ENCODE data around the gene AHR. TPM values are rescaled to one million over a fixed set of nuclear protein-coding genes. Genes with fewer than 3 reads are reported as not detected.

Gene AHR
- total and polyA plus RNA-seq, 2 donors (not counting 1 experiment from before 2014, with no cell fraction given) = 4.8 to 11.2 TPM

DNA sequence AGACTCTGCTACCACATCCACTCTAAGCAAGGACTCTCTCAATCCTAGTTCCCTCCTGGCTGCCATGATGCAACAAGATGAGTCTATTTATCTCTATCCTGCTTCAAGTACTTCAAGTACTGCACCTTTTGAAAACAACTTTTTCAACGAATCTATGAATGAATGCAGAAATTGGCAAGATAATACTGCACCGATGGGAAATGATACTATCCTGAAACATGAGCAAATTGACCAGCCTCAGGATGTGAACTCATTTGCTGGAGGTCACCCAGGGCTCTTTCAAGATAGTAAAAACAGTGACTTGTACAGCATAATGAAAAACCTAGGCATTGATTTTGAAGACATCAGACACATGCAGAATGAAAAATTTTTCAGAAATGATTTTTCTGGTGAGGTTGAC, 40.7 kb downstream of the AHR start:
- Mint-ChIP-seq H3K9me3 (ENCODE audit: insufficient read depth) (no peaks in the 10 kb centered on the region), H3K27me3 (no peaks in the 10 kb centered on the region), H3K4me3 (no peak overlapping the region), H3K4me1 (no peaks in the 10 kb centered on the region), H3K27ac (no peak overlapping the region)
- WGBS (ENCODE audit: insufficient coverage) = 94% methylated on average over 2 of the region's 2 CpGs
- Histone ChIP-seq H3K9me3 (ENCODE audit: control extremely low read depth in 1 of 3, control insufficient read depth in 2 of 3, insufficient read depth in 1 of 3, low read length in 2 of 3) (no peaks in the 10 kb centered on the region), H3K4me2 (replicated peaks; ENCODE audit: low read depth, low read length, poor library complexity, severe bottlenecking) (no peak overlapping the region), H3K9ac (ENCODE audit: low read length) (no peak overlapping the region), H3K4me3 (ENCODE audit: control extremely low read depth in 1 of 5, extremely low read depth in 1 of 5, insufficient read depth in 1 of 5, low read depth in 2 of 5, low read length in 4 of 5) (no peak overlapping the region), H2AFZ (ENCODE audit: insufficient read depth, low read depth, low read length, poor library complexity, severe bottlenecking) (no peak overlapping the region), H3K36me3 (replicated peaks in 1 of 2; ENCODE audit: control extremely low read depth in 1 of 2, control insufficient read depth in 1 of 2, extremely low read depth in 1 of 2, insufficient read depth in 2 of 2, low read length in 1 of 2) (peaks cover 1 to 18% of the 10 kb centered on the region in 2 experiments), H3K27ac (ENCODE audit: low read length in 2 of 2) (no peak overlapping the region), H3K4me1 (ENCODE audit: control insufficient read depth in 2 of 2, insufficient read depth in 2 of 2, low read length in 2 of 2) (no peaks in the 10 kb centered on the region), H3K79me2 (ENCODE audit: control insufficient read depth, insufficient read depth, low read length) (no peaks in the 10 kb centered on the region), H4K20me1 (ENCODE audit: control insufficient read depth, insufficient read depth, low read length, poor library complexity, severe bottlenecking) (no peaks in the 10 kb centered on the region), H3K27me3 (replicated peaks in 1 of 4; ENCODE audit: control extremely low read depth in 1 of 4, control insufficient read depth in 3 of 4, insufficient read depth in 4 of 4, low read length in 3 of 4) (no peaks in the 10 kb centered on the region)
- CTCF ChIA-PET = no interaction called here
- DNase-seq (no peak), ATAC-seq (ENCODE audit: low read depth) (no peak)
- POLR2A ChIA-PET = no interaction called here
- intact Hi-C loops (cut with micrococcal nuclease) = no loop called here
- TF ChIP-seq, protein P1, sequence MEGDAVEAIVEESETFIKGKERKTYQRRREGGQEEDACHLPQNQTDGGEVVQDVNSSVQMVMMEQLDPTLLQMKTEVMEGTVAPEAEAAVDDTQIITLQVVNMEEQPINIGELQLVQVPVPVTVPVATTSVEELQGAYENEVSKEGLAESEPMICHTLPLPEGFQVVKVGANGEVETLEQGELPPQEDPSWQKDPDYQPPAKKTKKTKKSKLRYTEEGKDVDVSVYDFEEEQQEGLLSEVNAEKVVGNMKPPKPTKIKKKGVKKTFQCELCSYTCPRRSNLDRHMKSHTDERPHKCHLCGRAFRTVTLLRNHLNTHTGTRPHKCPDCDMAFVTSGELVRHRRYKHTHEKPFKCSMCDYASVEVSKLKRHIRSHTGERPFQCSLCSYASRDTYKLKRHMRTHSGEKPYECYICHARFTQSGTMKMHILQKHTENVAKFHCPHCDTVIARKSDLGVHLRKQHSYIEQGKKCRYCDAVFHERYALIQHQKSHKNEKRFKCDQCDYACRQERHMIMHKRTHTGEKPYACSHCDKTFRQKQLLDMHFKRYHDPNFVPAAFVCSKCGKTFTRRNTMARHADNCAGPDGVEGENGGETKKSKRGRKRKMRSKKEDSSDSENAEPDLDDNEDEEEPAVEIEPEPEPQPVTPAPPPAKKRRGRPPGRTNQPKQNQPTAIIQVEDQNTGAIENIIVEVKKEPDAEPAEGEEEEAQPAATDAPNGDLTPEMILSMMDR (IDR thresholded peaks at IDR 0.05) = no peak
- TF ChIP-seq EZH2 (IDR thresholded peaks at IDR 0.05; ENCODE audit: borderline replicate concordance, insufficient read depth, low read depth, low read length, poor library complexity, severe bottlenecking) = no peak

DNA sequence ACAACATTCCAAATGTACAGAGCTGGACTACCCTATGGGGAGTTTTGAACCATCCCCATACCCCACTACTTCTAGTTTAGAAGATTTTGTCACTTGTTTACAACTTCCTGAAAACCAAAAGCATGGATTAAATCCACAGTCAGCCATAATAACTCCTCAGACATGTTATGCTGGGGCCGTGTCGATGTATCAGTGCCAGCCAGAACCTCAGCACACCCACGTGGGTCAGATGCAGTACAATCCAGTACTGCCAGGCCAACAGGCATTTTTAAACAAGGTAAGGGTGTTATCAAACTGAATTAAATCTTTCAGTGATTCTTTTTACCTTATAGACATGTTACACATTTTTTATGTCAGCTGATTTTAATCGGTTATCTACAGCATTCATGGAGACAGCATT, 41.5 kb downstream of the AHR start:
- Histone ChIP-seq H3K9me3 (ENCODE audit: control extremely low read depth in 1 of 3, control insufficient read depth in 2 of 3, insufficient read depth in 1 of 3, low read length in 2 of 3) (no peaks in the 10 kb centered on the region), H3K4me1 (ENCODE audit: control insufficient read depth in 2 of 2, insufficient read depth in 2 of 2, low read length in 2 of 2) (no peaks in the 10 kb centered on the region), H3K27ac (ENCODE audit: low read length in 2 of 2) (no peak overlapping the region), H3K36me3 (replicated peaks in 1 of 2; ENCODE audit: control extremely low read depth in 1 of 2, control insufficient read depth in 1 of 2, extremely low read depth in 1 of 2, insufficient read depth in 2 of 2, low read length in 1 of 2) (peaks cover 1 to 12% of the 10 kb centered on the region in 2 experiments), H3K27me3 (replicated peaks in 1 of 4; ENCODE audit: control extremely low read depth in 1 of 4, control insufficient read depth in 3 of 4, insufficient read depth in 4 of 4, low read length in 3 of 4) (no peaks in the 10 kb centered on the region), H3K4me2 (replicated peaks; ENCODE audit: low read depth, low read length, poor library complexity, severe bottlenecking) (no peak overlapping the region), H3K9ac (ENCODE audit: low read length) (no peak overlapping the region), H3K79me2 (ENCODE audit: control insufficient read depth, insufficient read depth, low read length) (no peaks in the 10 kb centered on the region), H2AFZ (ENCODE audit: insufficient read depth, low read depth, low read length, poor library complexity, severe bottlenecking) (no peak overlapping the region), H4K20me1 (ENCODE audit: control insufficient read depth, insufficient read depth, low read length, poor library complexity, severe bottlenecking) (no peaks in the 10 kb centered on the region), H3K4me3 (ENCODE audit: control extremely low read depth in 1 of 5, extremely low read depth in 1 of 5, insufficient read depth in 1 of 5, low read depth in 2 of 5, low read length in 4 of 5) (no peak overlapping the region)
- ChIA-PET POLR2A (no interaction called here), CTCF (interaction anchor here (1.2 kb wide), 1 partner anchor 37 kb away, joined by 3 read pairs; no protein-coding TSS in a partner anchor)
- no peaks in the 10 kb centered on the region for H3K27me3 Mint-ChIP-seq
- intact Hi-C loops (cut with micrococcal nuclease) = no loop called here
- ATAC-seq (ENCODE audit: low read depth) = no peak
- H3K4me1 Mint-ChIP-seq = no peaks in the 10 kb centered on the region
- no peak for DNase-seq
- TF ChIP-seq, protein P1 (IDR thresholded peaks at IDR 0.05) = no peak
- no peak for TF ChIP-seq EZH2 (IDR thresholded peaks at IDR 0.05; ENCODE audit: borderline replicate concordance, insufficient read depth, low read depth, low read length, poor library complexity, severe bottlenecking)
- H3K9me3 Mint-ChIP-seq (ENCODE audit: insufficient read depth) = no peaks in the 10 kb centered on the region
- H3K4me3 Mint-ChIP-seq = no peak overlapping the region
- no CpG with 5 or more reads among the region's 4 CpGs for WGBS (ENCODE audit: insufficient coverage)
- no peak overlapping the region for H3K27ac Mint-ChIP-seq
